ENCODE data around the gene PLEKHS1.
"Not testable (repeated sequence)": the region's sequence is repeated elsewhere in the genome, so short reads cannot be mapped to it uniquely, and the experiment has no call there.

Gene PLEKHS1

DNA sequence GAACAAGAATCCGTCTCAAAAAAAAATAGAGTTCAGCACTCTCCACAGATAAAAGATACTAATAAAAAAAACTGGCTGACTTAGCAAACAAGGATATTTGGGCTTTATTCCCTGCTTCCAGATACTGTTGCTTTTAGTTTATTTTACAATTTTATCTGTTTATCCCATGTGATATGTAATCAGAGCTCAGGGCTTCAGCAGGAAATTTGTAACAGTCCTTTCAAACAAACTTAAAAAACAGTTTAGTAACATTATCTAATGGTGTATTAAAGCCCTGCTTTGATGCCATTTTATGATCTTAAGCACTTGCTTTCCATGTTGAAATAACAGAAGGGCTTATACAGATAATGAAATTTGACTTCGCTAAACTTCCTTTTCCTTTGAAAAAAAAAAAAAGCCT lies 74.3 kb downstream of the PLEKHS1 start:
- no peak overlapping the region for H3K4me3 ChIP-seq (replicated peaks; ENCODE audit: low read depth, low read length)
- no peak for TF ChIP-seq CTCF (IDR thresholded peaks at IDR 0.05; ENCODE audit: low read depth, low read length, missing control alignments)
- no peak for DNase-seq (ENCODE audit: extremely low read depth, low read depth)

GRCh38 chr10:113828567-113828966 lies 77.1 kb downstream of the PLEKHS1 start:
- not testable (repeated sequence) for H3K4me3 ChIP-seq (replicated peaks; ENCODE audit: low read depth, low read length); DNase-seq (ENCODE audit: extremely low read depth, low read depth)

Measured in HFF-Myc (cell line).